Measurements from ENCODE around the gene TNFAIP1. TPM values are rescaled to one million over a fixed set of nuclear protein-coding genes. Genes with fewer than 3 reads are reported as not detected.

TNFAIP1 gene
- total and polyA plus RNA-seq, 2 of the 4 experiments (the other 2 are of a cell fraction), result 49.1 to 62.9 TPM

- 100% methylated on average over 2 of the region's 9 CpGs; no CpG with 5 or more reads in 1 of the 2 experiments for WGBS, 2 experiments (ENCODE audit: extremely low coverage in 2 of 2, insufficient read length in 1 of 2)
- Histone ChIP-seq H3K4me3 (ENCODE audit: insufficient read depth, low read depth, low read length) (no peak overlapping the region), H4K91ac (ENCODE audit: insufficient read depth, low read depth, low read length) (no peak overlapping the region), H4K8ac (ENCODE audit: low read depth in 2 of 2, low read length in 2 of 2) (no peak overlapping the region), H3K23ac (ENCODE audit: low read depth, low read length) (no peak overlapping the region), H4K20me1 (ENCODE audit: insufficient read depth, low read length) (peaks cover 23% of the 10 kb centered on the region), H3K9ac (ENCODE audit: low read depth, low read length) (no peak overlapping the region), H3K4me1 (ENCODE audit: control insufficient read depth, insufficient read depth, low read length) (peaks cover 16% of the 10 kb centered on the region), H3K36me3 (ENCODE audit: control insufficient read depth, insufficient read depth, low read length) (peaks cover 84% of the 10 kb centered on the region), H2AK9ac (replicated peaks; ENCODE audit: low read depth, low read length, poor library complexity) (no peak overlapping the region), H2BK15ac (ENCODE audit: low read depth, low read length) (no peak overlapping the region), H2AFZ (replicated peaks; ENCODE audit: low read length, poor library complexity) (no peak overlapping the region), H2BK120ac (ENCODE audit: low read depth, low read length) (no peak overlapping the region), H3K56ac (ENCODE audit: extremely low read depth, insufficient read depth, low read length) (no peak overlapping the region), H3K4me2 (ENCODE audit: low read depth, low read length) (no peak overlapping the region), H3K79me1 (ENCODE audit: low read depth in 1 of 2, low read length in 2 of 2) (peaks cover 25 to 85% of the 10 kb centered on the region in 2 experiments), H3K18ac (ENCODE audit: low read depth, low read length) (no peak overlapping the region), H4K5ac (ENCODE audit: low read depth, low read length) (no peak overlapping the region), H3K9me3 (ENCODE audit: control insufficient read depth, insufficient read depth, low read length) (no peaks in the 10 kb centered on the region), H2BK5ac (ENCODE audit: low read depth, low read length, poor library complexity, severe bottlenecking) (no peak overlapping the region), H2AK5ac (ENCODE audit: low read depth, low read length) (no peak overlapping the region), H3K27ac (ENCODE audit: insufficient read depth, low read length) (no peak overlapping the region), H3K27me3 (ENCODE audit: control insufficient read depth, insufficient read depth, low read length) (no peaks in the 10 kb centered on the region), H2BK20ac (ENCODE audit: low read depth, low read length) (no peak overlapping the region), H3K14ac (replicated peaks; ENCODE audit: low read depth, low read length) (no peak overlapping the region), H3K9me1 (ENCODE audit: insufficient read depth, low read length) (peaks cover 16% of the 10 kb centered on the region; the same call in 1 of the 2 replicates), H3K4ac (ENCODE audit: low read depth, low read length) (no peak overlapping the region)
- TF ChIP-seq POLR2A (IDR thresholded peaks at IDR 0.05; ENCODE audit: low read depth, low read length) (no peak), RCOR1 (IDR thresholded peaks at IDR 0.05; ENCODE audit: insufficient replicate concordance, low read length) (no peak), SMC3 (IDR thresholded peaks at IDR 0.05; ENCODE audit: low read depth, low read length) (no peak), CEBPB (IDR thresholded peaks at IDR 0.05; ENCODE audit: low read depth, low read length) (no peak), CHD1 (IDR thresholded peaks at IDR 0.05; ENCODE audit: low read depth, low read length) (no peak), NFE2L2 (IDR thresholded peaks at IDR 0.05; ENCODE audit: low read depth, low read length) (no peak), FOS (IDR thresholded peaks at IDR 0.05; ENCODE audit: low read depth, low read length) (no peak), MAFK (IDR thresholded peaks at IDR 0.05; ENCODE audit: low read depth, low read length) (no peak), CTCF (conservative IDR thresholded peaks at IDR 0.05; ENCODE audit: low read depth, low read length) (no peak), MXI1 (IDR thresholded peaks at IDR 0.05; ENCODE audit: borderline replicate concordance, low read depth, low read length) (no peak), BHLHE40 (IDR thresholded peaks at IDR 0.05; ENCODE audit: low read depth, low read length) (no peak), ELK1 (IDR thresholded peaks at IDR 0.05; ENCODE audit: borderline replicate concordance, low read depth, low read length) (no peak), RAD21 (IDR thresholded peaks at IDR 0.05; ENCODE audit: low read length) (no peak), USF2 (IDR thresholded peaks at IDR 0.05; ENCODE audit: low read depth, low read length) (no peak), MAZ (IDR thresholded peaks at IDR 0.05; ENCODE audit: borderline replicate concordance, low read depth, low read length) (no peak), RFX5 (IDR thresholded peaks at IDR 0.05; ENCODE audit: low read depth, low read length) (no peak)
- ATAC-seq (ENCODE audit: low read depth), result no peak
- CTCF ChIA-PET, result no interaction called here
- DNase-seq, result no peak
- BruUV-seq (replicated peaks), result no TSS peak
- in situ Hi-C loops (cut with MboI; ENCODE audit: low sequenced_read_pairs), result loop anchor here (25.0 kb wide), 1 partner anchor 807 kb away; no protein-coding TSS in a partner anchor
- intact Hi-C loops (cut with micrococcal nuclease), result no loop called here
- POLR2A ChIA-PET (ENCODE audit: unreplicated experiment), result no interaction called here
- dilution Hi-C loops (cut with HindIII; ENCODE audit: low sequenced_read_pairs, unreplicated experiment), result no loop called here
Measured at GRCh38 chr17:28344011-28344410, 8.4 kb downstream of the TNFAIP1 start.

All from IMR-90 (cell line).